Measurements from ENCODE around the gene TTLL5. TPM values are rescaled to one million over a fixed set of nuclear protein-coding genes. Genes with fewer than 3 reads are reported as not detected.

Gene TTLL5
- total RNA-seq, 1 donor from 2014 or later, result 51.9 TPM

- Mint-ChIP-seq H3K27ac (no peak overlapping the region), H3K9me3 (ENCODE audit: low read depth) (peaks cover 8% of the 10 kb centered on the region), H3K27me3 (no peaks in the 10 kb centered on the region), H3K36me3 (ENCODE audit: insufficient read depth) (peaks cover 41% of the 10 kb centered on the region), H3K4me3 (ENCODE audit: low read depth) (no peak overlapping the region), H3K4me1 (ENCODE audit: low read depth) (no peaks in the 10 kb centered on the region)
- TF ChIP-seq CTCF (IDR thresholded peaks at IDR 0.05; ENCODE audit: unreplicated experiment), result no peak
- no peak for DNase-seq (ENCODE audit: low spot score, unreplicated experiment)
Measured at GRCh38 chr14:75697918-75698317, 36.9 kb downstream of the TTLL5 start.

- no peak for DNase-seq (ENCODE audit: low spot score, unreplicated experiment)
- no peak overlapping the region for H3K27ac Mint-ChIP-seq
- no peaks in the 10 kb centered on the region for H3K4me1 Mint-ChIP-seq (ENCODE audit: low read depth)
- TF ChIP-seq CTCF (IDR thresholded peaks at IDR 0.05; ENCODE audit: unreplicated experiment), result no peak
- no peak overlapping the region for H3K4me3 Mint-ChIP-seq (ENCODE audit: low read depth)
- H3K36me3 Mint-ChIP-seq (ENCODE audit: insufficient read depth), result peaks cover 29% of the 10 kb centered on the region
- H3K27me3 Mint-ChIP-seq, result no peaks in the 10 kb centered on the region
- H3K9me3 Mint-ChIP-seq (ENCODE audit: low read depth), result peaks cover 4% of the 10 kb centered on the region
Measured at GRCh38 chr14:75699331-75699730, 38.3 kb downstream of the TTLL5 start.

GRCh38 chr14:75700295-75700694, 39.2 kb downstream of the TTLL5 start:
- H3K4me1 Mint-ChIP-seq (ENCODE audit: low read depth), result no peaks in the 10 kb centered on the region
- H3K9me3 Mint-ChIP-seq (ENCODE audit: low read depth), result no peaks in the 10 kb centered on the region
- no peak overlapping the region for H3K4me3 Mint-ChIP-seq (ENCODE audit: low read depth)
- H3K36me3 Mint-ChIP-seq (ENCODE audit: insufficient read depth), result peaks cover 20% of the 10 kb centered on the region
- TF ChIP-seq CTCF (IDR thresholded peaks at IDR 0.05; ENCODE audit: unreplicated experiment), result no peak
- DNase-seq (ENCODE audit: low spot score, unreplicated experiment), result no peak
- no peak overlapping the region for H3K27ac Mint-ChIP-seq
- no peaks in the 10 kb centered on the region for H3K27me3 Mint-ChIP-seq

- no peak overlapping the region for H3K4me3 Mint-ChIP-seq (ENCODE audit: low read depth)
- no peaks in the 10 kb centered on the region for H3K4me1 Mint-ChIP-seq (ENCODE audit: low read depth)
- no peak overlapping the region for H3K27ac Mint-ChIP-seq
- no peak for DNase-seq (ENCODE audit: low spot score, unreplicated experiment)
- H3K27me3 Mint-ChIP-seq, result no peaks in the 10 kb centered on the region
- peaks cover 12% of the 10 kb centered on the region for H3K36me3 Mint-ChIP-seq (ENCODE audit: insufficient read depth)
- H3K9me3 Mint-ChIP-seq (ENCODE audit: low read depth), result no peaks in the 10 kb centered on the region
- no peak for TF ChIP-seq CTCF (IDR thresholded peaks at IDR 0.05; ENCODE audit: unreplicated experiment)
Measured at GRCh38 chr14:75702122-75702521, 41.1 kb downstream of the TTLL5 start.

- Mint-ChIP-seq H3K4me1 (ENCODE audit: low read depth) (no peaks in the 10 kb centered on the region), H3K36me3 (ENCODE audit: insufficient read depth) (peaks cover 12% of the 10 kb centered on the region), H3K27me3 (no peaks in the 10 kb centered on the region), H3K27ac (no peak overlapping the region), H3K9me3 (ENCODE audit: low read depth) (no peaks in the 10 kb centered on the region), H3K4me3 (ENCODE audit: low read depth) (no peak overlapping the region)
- no peak for DNase-seq (ENCODE audit: low spot score, unreplicated experiment)
- TF ChIP-seq CTCF (IDR thresholded peaks at IDR 0.05; ENCODE audit: unreplicated experiment), result no peak
Measured at GRCh38 chr14:75702616-75703261, 41.7 kb downstream of the TTLL5 start.
